DLD1 (cell line): ENCODE results near the gene PTPRG.

ENCODE experiments used
- in situ Hi-C: cut with HindIII; loops from 2 replicates; pipeline ENCODE4 v1.10.0; 2017; ENCODE audit warnings: low sequenced_read_pairs

Gene PTPRG

GRCh38 chr3:61940236-61940635, 378.9 kb downstream of the PTPRG start:
- in situ Hi-C loops = no loop called here

- in situ Hi-C loops = no loop called here
Measured at GRCh38 chr3:61943975-61944374, 382.6 kb downstream of the PTPRG start.

- in situ Hi-C loops = no loop called here
Measured at GRCh38 chr3:61944726-61945125, 383.4 kb downstream of the PTPRG start.

- in situ Hi-C loops = no loop called here
Measured at GRCh38 chr3:61945657-61946056, 384.3 kb downstream of the PTPRG start.

- in situ Hi-C loops = no loop called here
Measured at GRCh38 chr3:61946570-61947324, 385.4 kb downstream of the PTPRG start.

- in situ Hi-C loops = no loop called here
Measured at GRCh38 chr3:61947456-61947855, 386.1 kb downstream of the PTPRG start.

- in situ Hi-C loops = no loop called here
Measured at GRCh38 chr3:61948699-61949305, 387.4 kb downstream of the PTPRG start.

GRCh38 chr3:61954097-61954540, 392.7 kb downstream of the PTPRG start:
- in situ Hi-C loops = no loop called here

- in situ Hi-C loops = no loop called here
Measured at GRCh38 chr3:61955483-61955882, 394.1 kb downstream of the PTPRG start.

- in situ Hi-C loops = no loop called here
Measured at GRCh38 chr3:61956236-61956635, 394.9 kb downstream of the PTPRG start.

- in situ Hi-C loops = no loop called here
Measured at GRCh38 chr3:61957259-61957658, 395.9 kb downstream of the PTPRG start.

- in situ Hi-C loops = no loop called here
Measured at GRCh38 chr3:61960976-61961375, 399.6 kb downstream of the PTPRG start.

GRCh38 chr3:61961900-61962299, 400.5 kb downstream of the PTPRG start:
- in situ Hi-C loops = no loop called here

- in situ Hi-C loops = no loop called here
Measured at GRCh38 chr3:61964566-61964965, 403.2 kb downstream of the PTPRG start.

GRCh38 chr3:61965770-61966131, 404.4 kb downstream of the PTPRG start:
- in situ Hi-C loops = no loop called here

GRCh38 chr3:61966200-61966599, 404.8 kb downstream of the PTPRG start:
- in situ Hi-C loops = no loop called here

GRCh38 chr3:61967019-61967418, 405.6 kb downstream of the PTPRG start:
- in situ Hi-C loops = no loop called here

- in situ Hi-C loops = no loop called here
Measured at GRCh38 chr3:61967937-61968336, 406.6 kb downstream of the PTPRG start.

- in situ Hi-C loops = no loop called here
Measured at GRCh38 chr3:61974662-61975061, 413.3 kb downstream of the PTPRG start.

- in situ Hi-C loops = no loop called here
Measured at GRCh38 chr3:61975199-61975598, 413.8 kb downstream of the PTPRG start.

- in situ Hi-C loops = no loop called here
Measured at GRCh38 chr3:61975936-61976335, 414.6 kb downstream of the PTPRG start.
